ENCODE measurements around the gene GMEB2.

GMEB2 gene

DNA sequence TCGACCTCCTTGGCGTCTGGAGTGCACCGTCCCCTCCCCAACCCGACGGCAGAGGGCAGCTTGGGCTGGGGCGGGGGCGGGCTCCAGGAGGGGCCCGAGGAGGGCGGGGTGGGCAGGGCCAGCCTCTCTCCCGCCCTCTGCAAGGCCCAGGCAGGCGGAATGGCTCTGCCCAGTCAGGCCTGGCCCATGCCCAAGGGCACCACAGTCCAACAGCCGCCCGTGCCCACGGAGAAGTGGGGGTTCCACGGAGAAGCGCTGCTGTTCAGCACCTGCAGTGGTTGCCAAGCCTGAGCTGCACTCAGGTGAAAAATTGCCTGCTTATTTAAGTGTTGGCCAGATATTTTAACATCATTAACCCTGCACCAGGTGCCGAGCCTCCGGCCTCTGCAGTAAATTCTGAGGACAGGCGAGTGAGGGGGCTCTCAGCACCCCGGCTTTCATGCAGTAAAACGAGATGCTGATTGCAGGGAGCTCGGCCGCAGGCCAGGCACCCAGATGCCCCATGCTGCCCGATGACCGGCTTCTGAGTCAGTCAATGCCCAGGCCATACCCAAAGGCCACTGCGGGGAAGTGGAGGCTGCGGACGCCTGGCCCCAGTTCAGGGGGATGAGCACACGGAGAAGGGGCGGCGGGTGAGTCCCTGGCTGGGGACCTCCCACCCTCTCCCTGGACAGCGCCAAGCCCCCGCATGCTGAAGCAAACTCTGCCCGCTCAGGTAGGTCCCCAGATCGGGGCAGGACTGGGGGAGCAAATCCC, 79.0 kb downstream of the GMEB2 start, which contains the start of gene SRMS:
Gene SRMS (minus strand): TSS at position 25 of the 756 bp plus-strand sequence. CDS start 286 bp downstream, outside the sequence.
- DNase-seq (ENCODE audit: low read depth in 2 of 3, low spot score in 1 of 3): no peak

DNA sequence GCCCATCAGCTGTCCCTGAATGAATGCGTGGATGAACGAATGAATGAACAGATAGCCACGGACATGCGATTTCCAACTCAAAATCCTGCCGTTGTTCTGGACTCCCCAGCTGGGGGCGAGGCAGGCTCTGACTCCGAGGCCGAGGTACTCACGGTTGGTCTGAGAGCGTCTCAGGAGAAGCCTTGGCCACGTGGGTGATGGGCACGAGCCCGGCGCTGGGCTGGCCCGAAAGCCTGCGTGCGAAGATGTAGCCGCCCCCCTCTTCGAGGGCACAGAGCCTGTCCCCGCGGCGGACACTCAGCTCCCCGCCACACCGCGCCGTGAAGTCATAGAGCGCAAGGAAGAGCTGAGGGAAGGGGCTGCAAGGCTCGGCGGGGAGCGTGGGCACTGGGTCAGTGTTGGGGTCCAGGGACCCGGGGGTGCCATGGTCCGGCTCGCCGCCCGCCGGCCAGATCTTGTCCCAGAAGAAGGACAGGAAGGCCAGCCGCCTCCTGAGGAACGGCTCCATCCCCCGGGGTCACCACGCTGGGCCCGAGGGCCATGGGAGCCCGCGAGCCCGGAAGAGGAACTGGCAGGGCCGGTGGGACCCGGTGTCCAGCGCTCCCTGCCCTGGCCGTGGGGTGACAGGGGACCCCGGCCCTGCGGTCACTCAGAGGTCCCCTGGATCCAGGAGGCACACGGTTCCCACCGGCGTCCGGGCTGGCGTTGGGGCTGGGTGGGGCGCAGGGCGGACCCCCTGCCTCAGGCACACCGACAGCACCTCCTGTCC, 79.8 kb downstream of the GMEB2 start:
- DNase-seq (ENCODE audit: low read depth in 2 of 3, low spot score in 1 of 3): no peak

DNA sequence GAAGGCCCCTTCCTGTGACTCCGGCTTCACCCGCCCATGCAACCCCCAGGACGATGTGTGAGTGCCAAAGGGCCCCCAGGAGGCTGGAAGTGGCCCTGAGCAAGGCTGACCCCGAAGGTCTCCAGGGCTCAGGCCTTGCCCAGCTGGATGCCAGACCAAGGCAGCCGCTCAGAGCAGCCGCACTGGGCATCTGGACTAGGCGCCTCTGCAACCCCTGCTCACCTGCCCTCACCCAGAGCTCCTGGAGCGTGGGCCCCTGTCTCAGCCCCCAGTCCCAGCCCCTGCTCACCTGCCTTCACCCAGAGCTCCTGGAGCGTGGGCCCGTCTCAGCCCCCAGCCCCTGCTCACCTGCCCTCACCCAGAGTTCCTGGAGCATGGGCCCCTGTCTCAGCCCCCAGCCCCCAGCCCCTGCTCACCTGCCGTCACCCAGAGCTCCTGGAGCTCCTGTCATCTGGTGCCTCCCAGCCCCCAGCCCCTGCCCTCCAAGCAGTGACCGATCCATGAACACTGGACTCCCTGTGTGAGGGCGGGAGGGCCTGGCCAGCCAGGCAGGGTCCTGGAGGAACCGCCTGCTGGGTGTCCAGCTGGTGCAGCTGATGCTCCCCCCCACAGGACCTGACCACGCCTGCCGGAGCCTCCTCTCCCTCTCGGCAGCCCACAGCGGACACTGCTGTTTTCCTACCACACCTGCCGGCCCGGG, 80.5 kb downstream of the GMEB2 start:
- DNase-seq (ENCODE audit: low read depth in 2 of 3, low spot score in 1 of 3): no peak

- DNase-seq (ENCODE audit: low read depth in 2 of 3, low spot score in 1 of 3): no peak
Measured at GRCh38 chr20:63545814-63546213, 81.1 kb downstream of the GMEB2 start.

DNA sequence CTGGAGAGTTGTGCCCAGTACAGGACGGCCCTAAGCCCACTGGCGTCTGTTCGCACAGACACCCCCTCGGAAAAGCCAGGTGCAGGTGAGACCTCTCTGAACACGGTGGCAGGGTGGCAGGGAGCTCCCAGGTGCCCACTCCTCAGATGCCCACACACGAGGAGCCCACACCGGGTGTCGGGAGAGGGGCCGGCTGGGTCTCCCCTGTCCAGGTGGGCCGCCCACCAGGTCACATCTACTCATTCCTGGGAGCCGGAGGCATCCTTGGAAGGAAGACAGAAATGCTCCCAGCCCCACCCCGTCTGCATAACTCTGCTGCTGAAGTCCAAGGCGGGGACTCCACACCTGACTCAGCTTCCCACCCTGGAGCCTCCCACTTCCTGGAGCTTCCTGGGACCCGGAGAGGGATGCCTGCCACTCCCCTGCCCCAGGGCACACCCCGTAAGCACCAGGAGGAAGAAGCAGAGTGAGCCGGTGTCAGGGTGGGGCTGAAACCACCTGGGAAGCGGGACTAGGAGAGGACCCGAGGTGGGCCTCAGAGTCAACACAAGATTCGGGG, 81.9 kb downstream of the GMEB2 start:
- DNase-seq (ENCODE audit: low read depth in 2 of 3, low spot score in 1 of 3): no peak

GRCh38 chr20:63544241-63544957, 82.5 kb downstream of the GMEB2 start:
- no peak for DNase-seq (ENCODE audit: low read depth in 2 of 3, low spot score in 1 of 3)

GRCh38 chr20:63543733-63544132, 83.2 kb downstream of the GMEB2 start:
- no peak for DNase-seq (ENCODE audit: low read depth in 2 of 3, low spot score in 1 of 3)

DNA sequence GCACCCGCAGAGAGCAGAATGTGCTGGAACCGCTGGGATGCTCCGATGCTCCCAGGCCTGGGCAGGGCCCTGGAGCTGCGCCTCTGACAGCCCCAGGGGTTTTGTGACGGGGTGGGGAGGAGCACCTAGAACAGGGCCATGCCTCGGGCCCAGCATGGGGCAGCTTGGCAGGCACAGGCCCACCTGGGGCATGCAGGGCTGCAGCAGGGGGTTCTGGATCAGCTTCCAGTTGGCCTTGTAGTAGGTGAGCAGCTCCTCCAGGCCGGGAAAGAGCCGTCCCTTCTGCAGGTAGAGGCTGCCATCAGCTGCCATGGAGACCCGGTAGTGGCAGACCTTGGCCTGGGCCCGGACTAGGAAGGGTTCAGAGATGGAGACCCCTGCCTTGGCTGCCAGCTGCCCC, 83.8 kb downstream of the GMEB2 start:
- DNase-seq (ENCODE audit: low read depth in 2 of 3, low spot score in 1 of 3): no peak

GRCh38 chr20:63542696-63543095, 84.2 kb downstream of the GMEB2 start:
- no peak for DNase-seq (ENCODE audit: low read depth in 2 of 3, low spot score in 1 of 3)

- DNase-seq (ENCODE audit: low read depth in 2 of 3, low spot score in 1 of 3): no peak
Measured at GRCh38 chr20:63542031-63542559, 84.8 kb downstream of the GMEB2 start.

GRCh38 chr20:63541371-63541770, 85.5 kb downstream of the GMEB2 start:
- DNase-seq (ENCODE audit: low read depth in 2 of 3, low spot score in 1 of 3): no peak

DNA sequence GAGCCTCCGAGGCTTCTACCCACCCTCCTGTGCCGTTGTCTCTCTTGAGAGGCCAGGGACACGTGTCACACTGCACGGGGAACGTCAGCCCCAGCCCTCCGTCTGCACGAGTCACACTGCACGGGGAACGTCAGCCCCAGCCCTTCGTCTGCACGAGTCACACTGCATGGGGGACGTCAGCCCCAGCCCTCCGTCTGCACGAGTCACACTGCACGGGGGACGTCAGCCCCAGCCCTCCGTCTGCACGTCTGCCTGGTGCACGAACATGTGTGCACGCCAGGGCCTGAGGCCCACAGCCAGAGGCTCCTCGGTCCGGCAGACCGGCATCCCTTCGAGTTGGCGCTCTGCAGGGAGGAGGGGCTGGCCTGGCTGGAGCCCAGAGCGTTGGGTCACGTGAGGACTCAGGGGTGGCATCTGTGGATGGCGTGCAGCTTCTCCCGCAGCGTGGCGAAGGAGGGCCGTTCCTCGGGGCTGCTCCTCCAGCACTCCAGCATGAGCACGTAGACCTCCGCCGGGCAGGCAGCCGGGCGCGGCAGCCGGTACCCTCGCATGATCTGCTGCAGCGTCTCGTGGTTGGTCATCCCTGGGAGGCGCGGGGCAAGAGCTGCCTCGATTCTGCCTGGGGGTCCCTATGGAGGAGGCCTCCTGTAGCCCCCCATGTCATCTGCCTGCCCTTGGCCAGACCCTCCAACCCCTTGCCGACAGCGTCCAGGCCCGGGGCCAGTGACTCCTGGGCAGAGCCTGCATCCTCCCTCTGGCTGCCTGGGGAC, 86.3 kb downstream of the GMEB2 start:
- DNase-seq (ENCODE audit: low read depth in 2 of 3, low spot score in 1 of 3): no peak

GRCh38 chr20:63539441-63540370, 87.2 kb downstream of the GMEB2 start:
- DNase-seq (ENCODE audit: low read depth in 2 of 3, low spot score in 1 of 3): no peak

- no peak for DNase-seq (ENCODE audit: low read depth in 2 of 3, low spot score in 1 of 3)
Measured at GRCh38 chr20:63539092-63539430, 87.8 kb downstream of the GMEB2 start.

DNA sequence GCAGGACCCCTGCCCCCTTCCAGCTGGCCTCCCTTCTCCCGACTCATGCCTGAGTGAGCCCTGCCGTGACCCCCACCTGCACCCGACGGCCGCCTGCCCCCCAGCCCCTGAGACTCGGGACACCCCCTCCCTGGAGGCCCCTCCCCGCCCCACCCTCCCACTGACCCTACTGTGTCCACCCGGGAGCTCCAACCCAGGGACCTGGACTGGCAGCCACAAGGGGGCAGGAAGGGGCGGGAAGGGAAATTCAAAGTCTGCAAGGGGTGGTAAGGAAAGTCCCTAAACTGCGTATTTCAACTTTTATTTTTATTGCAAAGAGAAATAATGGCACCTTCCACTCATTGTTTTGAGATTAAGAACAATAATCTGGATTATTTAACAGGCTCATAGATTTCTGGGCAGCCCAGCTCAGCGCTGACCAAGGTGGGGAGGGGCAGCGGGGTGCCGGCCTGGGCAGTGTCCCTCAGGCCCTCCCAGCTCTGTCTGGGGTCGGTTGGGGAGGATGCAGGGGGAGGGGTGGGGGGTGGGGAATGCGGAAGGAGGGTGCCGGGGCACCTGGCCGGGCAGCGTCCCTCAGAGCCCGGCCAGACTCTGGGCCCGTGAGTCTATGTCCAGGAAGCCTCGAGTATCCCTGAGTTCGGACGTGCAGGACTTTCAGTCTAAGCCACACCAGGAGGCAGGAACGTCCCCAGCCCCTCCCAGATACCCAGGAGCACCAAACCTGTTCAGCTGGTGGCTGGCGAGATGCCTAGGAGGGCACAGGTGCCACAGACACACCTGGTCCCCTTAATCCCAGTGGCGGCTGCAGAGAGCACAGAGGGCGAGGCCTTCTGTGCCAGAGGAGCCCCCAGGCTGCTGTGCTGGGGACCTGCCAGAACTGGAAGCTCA, 88.5 kb downstream of the GMEB2 start:
- DNase-seq (ENCODE audit: low read depth in 2 of 3, low spot score in 1 of 3): no peak
